ACHN (cell line): ENCODE data around the gene PTGES2.
"Not testable (repeated sequence)": the region's sequence is repeated elsewhere in the genome, so short reads cannot be mapped to it uniquely, and the experiment has no call there.

Experiments
- DNase-seq: peaks from one replicate; pipeline ENCODE4 v3.0.0-alpha.2; 2015
- in situ Hi-C: cut with HindIII; loops from 2 replicates; pipeline ENCODE4 v1.10.0; 2017; ENCODE audit warnings: low sequenced_read_pairs, low pct_ligation_motif_present, low pct_unique_long_range_greater_than_20kb

Gene PTGES2

DNA sequence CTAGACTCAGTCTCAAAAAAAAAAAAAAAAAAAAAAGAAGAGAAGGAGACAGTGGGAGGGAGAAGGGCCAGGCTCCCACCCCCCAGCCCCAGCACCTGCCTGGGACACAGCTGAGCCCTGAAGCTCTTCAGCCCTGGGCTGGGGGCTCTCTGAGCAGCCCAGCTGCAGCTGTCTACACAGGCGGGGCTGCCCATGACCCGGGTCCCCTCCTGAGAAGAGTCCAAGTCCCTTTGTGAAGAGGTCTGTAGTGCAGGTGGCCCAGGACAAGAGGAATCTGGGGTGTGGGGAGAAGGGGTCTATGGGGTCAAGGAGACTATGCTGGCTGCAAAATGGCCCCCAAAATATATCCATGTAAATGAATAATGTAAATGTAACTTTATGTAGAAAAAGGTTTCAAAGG is 15.1 kb upstream of the PTGES2 start:
- DNase-seq, result no peak
- in situ Hi-C loops, result no loop called here

DNA sequence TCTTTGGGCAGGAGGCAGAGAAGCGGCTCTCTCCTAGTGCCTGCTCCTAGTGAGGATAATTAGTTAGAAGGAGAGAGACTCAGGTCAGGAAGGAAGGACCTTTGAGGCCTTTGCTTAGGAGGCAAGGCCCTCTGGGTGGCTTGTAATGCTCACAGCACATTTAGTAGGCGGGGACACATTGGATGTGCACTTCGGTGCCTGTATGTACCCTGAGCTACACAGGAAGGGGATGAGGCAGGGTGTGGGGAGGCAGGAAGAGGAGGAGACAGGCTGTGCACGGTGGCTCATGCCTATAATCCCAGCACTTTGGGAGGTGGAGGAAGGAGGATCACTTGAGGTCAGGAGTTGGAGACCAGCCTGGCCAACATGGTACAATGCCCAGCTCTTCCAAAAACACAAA is 14.5 kb upstream of the PTGES2 start:
- in situ Hi-C loops, result no loop called here
- DNase-seq, result no peak

DNA sequence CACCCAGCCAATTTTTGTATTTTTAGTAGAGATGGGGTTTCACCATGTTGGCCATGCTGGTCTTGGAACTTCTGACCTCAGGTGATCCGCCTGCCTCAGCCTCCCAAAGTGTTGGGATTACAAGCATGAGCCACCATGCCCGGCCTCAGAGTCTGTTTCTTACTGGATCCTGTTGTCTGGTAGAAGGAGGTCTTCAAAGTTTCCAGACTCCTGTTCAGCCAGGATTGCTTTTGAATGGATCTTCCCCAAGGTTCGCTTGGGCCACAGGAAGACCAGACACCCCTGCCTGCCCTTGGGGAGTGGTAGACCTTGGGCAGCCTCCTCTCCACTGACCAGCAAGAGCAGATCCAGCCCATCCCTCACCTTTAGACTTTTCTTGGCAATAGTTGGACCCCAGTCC is 14.1 kb upstream of the PTGES2 start:
- DNase-seq, result no peak
- in situ Hi-C loops, result no loop called here

DNA sequence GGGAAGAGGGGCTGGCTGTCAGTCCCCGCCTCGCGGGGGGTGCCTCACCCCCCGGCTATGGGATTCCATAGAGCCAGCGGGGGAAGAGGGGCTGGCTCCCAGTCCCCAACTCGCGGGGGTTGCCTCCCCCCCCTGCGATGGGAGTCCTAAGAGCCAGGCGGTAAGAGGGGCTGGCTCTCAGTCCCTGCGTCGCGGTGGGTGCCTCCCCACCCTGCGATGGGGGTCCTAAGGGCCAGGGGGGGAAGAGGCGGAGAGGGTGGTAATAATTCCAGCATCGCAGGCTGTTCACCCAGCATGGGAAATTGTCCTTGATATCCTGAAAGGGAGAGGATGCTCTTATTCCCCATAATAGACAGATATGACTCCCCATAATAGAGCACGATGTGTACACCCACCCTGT is 12.1 kb upstream of the PTGES2 start:
- in situ Hi-C loops, result no loop called here
- DNase-seq, result no peak

- DNase-seq, result no peak
- in situ Hi-C loops, result no loop called here
Observed at GRCh38 chr9:128138001-128138400, 10.5 kb upstream of the PTGES2 start.

- DNase-seq, result peak; percentile 88
- in situ Hi-C loops, result no loop called here
Observed at GRCh38 chr9:128136816-128137793, 9.6 kb upstream of the PTGES2 start.

DNA sequence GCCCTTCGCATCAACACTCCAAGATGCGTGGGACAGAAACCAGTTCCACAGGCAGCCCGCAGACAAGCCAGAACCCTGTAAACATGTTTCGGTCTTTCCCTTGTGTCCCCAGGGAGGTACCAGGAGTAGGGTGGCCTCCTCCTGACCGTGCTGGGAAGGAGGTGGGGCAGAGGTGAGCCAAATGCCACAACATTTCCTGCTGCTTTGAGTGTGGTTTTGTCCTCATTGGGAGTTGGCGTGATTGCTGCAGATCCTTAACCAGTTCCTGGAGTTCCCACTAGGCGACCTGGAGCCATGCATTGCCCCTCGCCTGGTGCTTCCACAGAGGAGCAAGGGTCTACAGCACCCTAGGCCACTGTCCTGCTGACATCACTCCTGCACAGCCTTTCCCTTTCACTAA is 8.0 kb upstream of the PTGES2 start:
- in situ Hi-C loops, DNase-seq: not testable (repeated sequence)

GRCh38 chr9:128132139-128132538 is 4.6 kb upstream of the PTGES2 start:
- DNase-seq, result peak; percentile 57
- in situ Hi-C loops, result not testable (repeated sequence)

DNA sequence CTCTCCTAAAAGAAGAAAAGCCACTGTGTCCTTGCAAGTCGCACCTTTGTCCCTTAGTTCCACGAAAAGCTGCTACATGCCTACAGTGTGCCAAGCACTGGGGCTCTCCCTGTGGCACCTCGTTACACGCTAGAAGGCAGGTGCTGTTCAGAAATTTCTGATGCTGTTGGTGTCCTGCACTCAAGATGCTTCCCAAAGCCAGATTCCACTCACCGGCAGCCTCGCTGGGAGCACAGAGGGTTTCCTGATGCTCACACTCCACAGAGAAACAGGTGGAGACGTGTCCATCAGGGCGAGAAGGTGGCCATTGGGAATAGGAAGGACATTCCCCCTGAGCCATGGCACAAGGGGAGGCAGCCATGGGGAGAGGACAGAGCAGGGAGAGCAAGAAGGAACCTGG is 3.8 kb upstream of the PTGES2 start:
- DNase-seq, in situ Hi-C loops: not testable (repeated sequence)

- in situ Hi-C loops, result not testable (repeated sequence)
Observed at GRCh38 chr9:128130651-128131050, 3.1 kb upstream of the PTGES2 start.

DNA sequence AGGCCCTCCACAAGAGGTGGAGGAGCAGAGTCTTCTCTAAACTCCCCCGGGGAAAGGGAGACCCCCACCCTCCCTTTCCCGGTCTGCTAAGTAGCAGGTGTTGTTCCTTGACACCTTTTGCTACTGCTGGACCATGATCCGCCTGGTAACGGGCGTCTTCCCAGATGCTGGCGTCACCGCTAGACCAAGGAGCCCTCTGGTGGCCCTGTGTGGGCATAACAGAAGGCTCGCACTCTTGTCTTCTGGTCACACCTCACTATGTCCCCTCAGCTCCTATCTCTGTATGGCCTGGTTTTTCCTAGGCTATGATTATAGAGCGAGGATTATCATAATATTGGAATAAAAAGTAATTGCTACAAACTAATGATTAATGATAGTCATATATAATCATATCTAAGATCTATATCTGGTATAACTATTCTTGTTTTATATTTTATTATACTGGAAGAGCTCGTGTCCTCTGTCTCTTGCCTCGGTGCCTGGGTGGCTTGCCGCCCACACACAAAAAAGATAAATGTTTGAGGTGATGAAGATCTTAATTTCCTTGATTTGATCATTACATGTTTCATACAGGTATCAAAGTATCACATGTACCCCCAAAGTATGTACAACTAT is 2.6 kb upstream of the PTGES2 start:
- in situ Hi-C loops, DNase-seq: not testable (repeated sequence)

More at GRCh38 chr9:128130651-128131050, 3.1 kb upstream of the PTGES2 start:
- not testable (repeated sequence) for DNase-seq

- no peak for DNase-seq
- in situ Hi-C loops, result no loop called here
Observed at GRCh38 chr9:128128836-128129590, 1.5 kb upstream of the PTGES2 start.

- in situ Hi-C loops, result no loop called here
- peak; percentile 88 for DNase-seq
Observed at GRCh38 chr9:128127990-128128835, 684 bp upstream of the PTGES2 start.

GRCh38 chr9:128125580-128126354 is 1.8 kb downstream of the PTGES2 start:
- DNase-seq, result no peak
- in situ Hi-C loops, result no loop called here

DNA sequence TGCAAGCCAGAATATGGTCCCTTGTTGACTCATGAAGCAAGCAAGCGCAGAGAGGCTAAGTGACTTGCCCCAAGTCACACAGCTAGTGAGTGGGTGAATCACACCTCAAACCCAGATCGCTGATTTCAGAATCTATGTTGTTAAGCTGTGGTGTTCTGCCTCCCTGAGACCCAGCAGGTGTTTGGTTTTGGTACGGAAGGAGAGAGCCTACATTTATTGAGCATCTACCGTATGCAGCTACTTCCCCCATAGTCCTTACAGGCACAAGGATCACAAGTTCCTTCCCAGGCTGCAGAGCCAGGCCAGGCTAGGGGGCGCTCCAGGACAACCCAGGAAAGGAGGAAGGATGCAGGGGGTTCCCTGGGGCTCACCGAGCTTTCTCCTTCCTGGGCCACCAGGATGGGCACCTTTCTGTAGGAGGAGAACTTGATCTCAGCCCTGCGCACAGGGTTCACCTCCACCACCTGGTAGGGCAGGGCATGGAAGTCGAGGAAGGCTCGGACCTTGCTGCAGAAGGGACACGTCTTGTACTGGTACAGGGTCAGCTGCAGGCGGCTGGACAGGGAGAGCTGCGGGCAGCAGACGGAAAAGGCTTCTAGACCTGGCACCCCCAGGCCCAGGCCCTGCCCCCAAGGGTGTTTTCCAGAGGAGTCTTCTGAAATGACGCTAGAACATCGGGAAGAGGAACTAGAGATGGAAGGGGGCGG is 2.5 kb downstream of the PTGES2 start:
- DNase-seq, result peak; percentile 66
- in situ Hi-C loops, result no loop called here

- in situ Hi-C loops, result no loop called here
Observed at GRCh38 chr9:128124451-128124850, 3.1 kb downstream of the PTGES2 start.

GRCh38 chr9:128123451-128124080 is 4.0 kb downstream of the PTGES2 start:
- in situ Hi-C loops, result no loop called here
- no peak for DNase-seq

More at GRCh38 chr9:128124451-128124850, 3.1 kb downstream of the PTGES2 start:
- DNase-seq, result no peak
